Retina (tissue), 1 donor: Measurements from ENCODE around the gene KRT7.
A peak's percentile ranks its signal among the peaks of the same experiment; 100 is the strongest.
"Not testable (repeated sequence)": the region's sequence is repeated elsewhere in the genome, so short reads cannot be mapped to it uniquely, and the experiment has no call there.

ENCODE experiments used
- DNase-seq: peaks from one replicate; pipeline ENCODE4 v3.0.0-alpha.2; 2016

KRT7 gene

GRCh38 chr12:52245962-52246569 lies 13.0 kb downstream of the KRT7 start:
- DNase-seq: no peak

DNA sequence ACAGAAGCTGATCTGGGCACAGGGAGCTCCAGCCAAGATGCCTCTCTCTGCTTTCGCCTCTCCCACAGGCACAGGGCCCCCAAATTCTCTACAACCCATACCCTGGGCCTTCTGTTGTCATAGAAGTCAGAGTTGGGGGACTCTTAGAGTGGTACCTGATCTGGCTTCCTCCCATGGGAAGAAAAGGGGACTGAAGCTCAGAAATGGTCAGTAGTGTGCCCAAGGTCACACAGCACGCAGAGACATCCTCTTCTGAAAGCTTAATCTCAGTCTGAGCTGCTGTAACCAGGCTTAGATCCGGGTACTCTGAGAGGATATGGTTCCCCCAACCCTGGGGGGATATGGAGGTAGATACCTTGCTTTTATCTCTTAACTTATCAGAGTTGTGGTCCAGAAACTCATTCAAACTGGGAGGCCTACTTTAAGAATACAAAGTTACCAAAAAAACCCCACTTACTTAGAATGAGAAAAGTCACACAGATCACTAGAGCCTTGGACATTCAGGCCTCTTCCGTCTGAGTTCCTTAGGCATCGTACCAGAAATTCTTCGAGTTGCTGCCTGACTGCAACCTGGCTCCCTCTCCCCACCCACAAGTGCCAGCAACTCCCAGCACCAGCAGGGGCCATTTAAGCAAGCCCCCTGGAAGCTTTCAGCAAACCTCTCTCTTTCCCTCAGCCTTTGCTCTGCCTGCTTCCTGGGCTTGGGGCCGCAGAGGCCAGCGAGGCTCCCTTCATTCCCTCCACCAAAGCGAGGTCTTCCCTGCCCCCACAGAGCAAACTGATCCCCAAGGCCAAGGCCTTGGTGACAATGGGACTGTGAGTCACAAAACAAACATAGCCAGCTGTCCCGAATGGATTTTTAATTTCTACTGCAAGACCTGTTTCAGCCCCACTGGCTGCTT lies 13.9 kb downstream of the KRT7 start:
- no peak for DNase-seq

- DNase-seq: no peak
Observed at GRCh38 chr12:52247622-52248540, 14.8 kb downstream of the KRT7 start.

DNA sequence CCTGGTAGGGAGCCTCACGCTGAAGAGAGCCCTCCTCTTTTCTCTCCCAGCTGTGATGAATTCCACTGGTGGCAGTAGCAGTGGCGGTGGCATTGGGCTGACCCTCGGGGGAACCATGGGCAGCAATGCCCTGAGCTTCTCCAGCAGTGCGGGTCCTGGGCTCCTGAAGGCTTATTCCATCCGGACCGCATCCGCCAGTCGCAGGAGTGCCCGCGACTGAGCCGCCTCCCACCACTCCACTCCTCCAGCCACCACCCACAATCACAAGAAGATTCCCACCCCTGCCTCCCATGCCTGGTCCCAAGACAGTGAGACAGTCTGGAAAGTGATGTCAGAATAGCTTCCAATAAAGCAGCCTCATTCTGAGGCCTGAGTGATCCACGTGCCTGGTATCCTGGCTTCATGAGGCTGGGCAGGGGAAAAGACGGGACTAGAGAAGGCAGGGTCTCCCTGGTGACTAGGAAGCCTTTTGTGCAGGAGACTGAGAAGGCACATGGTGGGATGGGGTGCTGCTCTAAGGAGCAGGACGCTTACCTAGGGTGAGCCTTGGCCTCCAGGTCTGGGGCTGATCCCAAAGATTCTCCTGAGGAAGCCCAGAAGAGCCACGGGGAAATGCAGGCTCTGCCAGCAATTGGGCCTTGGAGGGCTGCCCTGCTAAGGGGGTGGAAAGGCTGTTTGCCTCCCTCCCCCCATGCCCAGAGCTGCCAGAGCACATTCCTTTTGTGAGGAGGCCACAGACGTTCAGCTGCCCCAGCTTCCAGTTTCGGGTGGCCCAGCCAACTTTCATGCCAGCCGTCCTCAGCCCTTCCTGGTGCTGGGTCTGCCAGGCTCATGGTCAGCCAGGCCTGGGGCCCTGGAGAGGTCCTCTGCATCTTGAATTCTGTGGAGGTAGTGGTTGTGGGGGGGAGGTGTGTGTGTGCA lies 15.8 kb downstream of the KRT7 start:
- DNase-seq: no peak

- DNase-seq: no peak
Observed at GRCh38 chr12:52249511-52250047, 16.5 kb downstream of the KRT7 start.

- peak; percentile 58 for DNase-seq
Observed at GRCh38 chr12:52250048-52250990, 17.3 kb downstream of the KRT7 start.

DNA sequence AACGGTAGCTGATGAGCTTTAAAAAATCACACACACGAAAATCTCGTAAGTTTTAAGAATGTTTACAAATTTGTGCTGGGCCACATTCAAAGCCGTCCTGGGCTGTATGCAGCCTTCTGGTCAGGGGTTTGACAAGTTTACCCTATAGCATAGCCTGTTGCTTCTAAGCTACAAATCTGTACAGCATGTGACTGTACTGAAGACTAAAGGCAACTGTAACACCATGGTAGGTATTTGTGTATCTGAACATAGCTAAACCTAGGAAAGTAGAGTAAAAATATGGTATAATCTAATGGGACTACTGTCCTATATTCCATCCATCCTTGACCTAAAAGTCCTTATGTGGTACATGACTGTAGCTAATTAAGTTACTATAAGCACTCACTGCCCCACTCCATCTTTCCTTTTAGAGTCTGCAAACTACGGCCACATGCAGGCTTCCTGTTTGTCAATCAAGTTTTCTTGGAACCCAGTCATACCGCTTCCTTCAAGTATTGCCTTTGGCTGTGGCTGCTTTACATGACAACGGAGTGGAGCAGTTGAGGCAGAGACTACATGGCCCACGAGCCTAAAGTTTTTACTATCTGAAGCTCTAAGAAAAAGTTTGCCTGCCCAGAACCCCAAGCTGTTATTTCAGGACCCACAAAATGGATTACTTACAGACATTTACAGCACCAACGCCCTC lies 18.5 kb downstream of the KRT7 start:
- DNase-seq: no peak

GRCh38 chr12:52252175-52252615 lies 19.2 kb downstream of the KRT7 start:
- not testable (repeated sequence) for DNase-seq

- no peak for DNase-seq
Observed at GRCh38 chr12:52252728-52253343, 19.8 kb downstream of the KRT7 start.

GRCh38 chr12:52253391-52254179 lies 20.5 kb downstream of the KRT7 start:
- no peak for DNase-seq

GRCh38 chr12:52254180-52254964 lies 21.3 kb downstream of the KRT7 start:
- DNase-seq: no peak

DNA sequence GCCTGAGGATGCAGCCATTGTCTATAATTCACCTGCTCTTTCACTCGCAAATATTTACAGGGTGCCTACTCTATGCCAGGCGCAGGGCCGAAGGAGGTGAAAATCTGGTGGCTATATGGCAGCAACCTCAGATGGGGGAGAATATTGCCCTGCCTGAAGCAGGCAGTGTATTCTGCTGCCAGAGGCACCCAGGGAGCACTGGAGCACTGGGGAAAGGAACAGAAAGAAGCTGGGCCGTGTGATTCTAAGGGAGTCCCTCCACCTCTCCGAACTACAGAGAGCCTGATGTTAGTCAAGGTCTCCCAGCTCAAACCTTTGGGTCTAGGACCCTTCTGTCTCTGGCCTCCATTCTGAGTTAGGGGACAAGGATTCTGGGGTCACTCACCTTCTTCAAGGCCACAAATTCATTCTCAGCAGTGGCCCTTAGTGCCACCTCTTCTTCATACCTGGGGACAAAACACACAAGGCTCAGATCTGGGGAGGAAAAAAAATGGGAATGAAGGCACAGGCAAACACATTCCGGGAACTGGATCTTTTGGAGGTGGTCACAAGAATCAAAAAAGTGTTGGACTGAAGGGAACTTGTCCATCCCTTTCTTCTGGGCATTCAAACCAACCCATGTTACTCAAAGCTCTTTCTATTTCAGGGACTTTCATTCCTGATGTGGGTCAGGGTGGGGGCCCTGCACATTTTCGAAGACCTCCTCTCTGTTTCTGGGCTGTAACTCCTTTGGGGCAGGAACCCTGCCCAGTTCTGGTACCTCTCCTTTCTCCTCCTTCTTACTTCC lies 22.1 kb downstream of the KRT7 start:
- no peak for DNase-seq

- no peak for DNase-seq
Observed at GRCh38 chr12:52255926-52256583, 23.0 kb downstream of the KRT7 start.

DNA sequence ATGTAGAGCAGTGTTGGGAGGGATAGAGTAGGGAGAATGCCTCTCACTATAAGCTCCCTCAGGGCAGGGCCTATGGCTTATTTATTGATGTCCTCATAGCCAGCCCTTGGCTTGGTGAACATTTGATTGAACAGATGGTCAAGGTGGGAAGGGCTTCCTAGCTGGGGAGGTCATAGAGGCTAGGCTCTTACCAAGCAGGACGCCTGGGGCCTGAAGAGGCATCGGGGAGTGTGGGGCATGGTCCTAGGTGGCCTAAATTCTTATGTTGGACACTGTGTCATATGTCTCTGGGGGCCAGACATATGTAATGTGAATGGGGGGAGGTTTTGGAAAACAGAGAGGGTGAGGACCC lies 23.5 kb downstream of the KRT7 start:
- DNase-seq: no peak

GRCh38 chr12:52257074-52257551 lies 24.1 kb downstream of the KRT7 start:
- no peak for DNase-seq

DNA sequence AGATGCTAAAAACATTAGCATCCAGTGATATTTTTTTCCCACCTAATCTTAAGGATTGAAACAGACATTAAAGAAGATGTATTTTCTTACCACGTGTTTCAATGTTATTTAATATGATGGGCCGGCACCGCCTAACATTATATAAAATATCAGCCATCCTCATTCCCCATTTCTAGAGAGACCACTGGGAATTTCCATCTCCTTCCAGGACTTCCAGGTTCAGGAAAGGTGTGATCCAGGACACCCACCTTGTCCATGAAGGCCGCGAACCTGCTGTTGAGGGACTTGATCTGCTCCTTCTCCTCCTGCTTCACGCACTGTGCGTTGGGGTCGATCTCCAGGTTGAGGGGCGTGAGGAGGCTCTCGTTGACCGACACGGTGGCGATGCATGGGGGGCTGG lies 24.9 kb downstream of the KRT7 start:
- not testable (repeated sequence) for DNase-seq
